HG03097 (cell line): ENCODE data around the gene STAU1.
"Not testable (repeated sequence)": the region's sequence is repeated elsewhere in the genome, so short reads cannot be mapped to it uniquely, and the experiment has no call there.

ENCODE experiments used
- ATAC-seq: cut with Tn5 transposase; IDR thresholded peaks from one replicate; pipeline ENCODE4 v1.9.1; 2021; ENCODE audit not compliant: unreplicated experiment, low FRiP score

Gene STAU1

DNA sequence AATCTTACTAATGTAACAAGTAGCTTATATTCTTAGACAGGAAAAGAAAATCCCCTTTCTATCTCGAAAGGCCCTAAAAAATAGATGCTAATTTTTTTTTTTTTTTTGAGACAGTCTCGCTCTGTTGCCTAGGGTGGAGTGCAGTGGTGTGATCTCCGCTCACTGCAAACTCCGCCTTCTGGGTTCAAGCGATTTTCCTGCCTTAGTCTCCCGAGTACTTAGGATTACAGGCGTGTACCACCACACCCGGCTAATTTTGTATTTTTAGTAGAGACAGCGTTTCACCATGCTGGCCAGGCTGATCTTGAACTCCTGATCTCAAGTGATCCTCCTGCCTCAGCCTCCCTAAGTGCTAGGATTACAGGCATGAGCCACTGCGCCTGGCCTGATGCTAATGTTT is 19.3 kb downstream of the STAU1 start:
- not testable (repeated sequence) for ATAC-seq

DNA sequence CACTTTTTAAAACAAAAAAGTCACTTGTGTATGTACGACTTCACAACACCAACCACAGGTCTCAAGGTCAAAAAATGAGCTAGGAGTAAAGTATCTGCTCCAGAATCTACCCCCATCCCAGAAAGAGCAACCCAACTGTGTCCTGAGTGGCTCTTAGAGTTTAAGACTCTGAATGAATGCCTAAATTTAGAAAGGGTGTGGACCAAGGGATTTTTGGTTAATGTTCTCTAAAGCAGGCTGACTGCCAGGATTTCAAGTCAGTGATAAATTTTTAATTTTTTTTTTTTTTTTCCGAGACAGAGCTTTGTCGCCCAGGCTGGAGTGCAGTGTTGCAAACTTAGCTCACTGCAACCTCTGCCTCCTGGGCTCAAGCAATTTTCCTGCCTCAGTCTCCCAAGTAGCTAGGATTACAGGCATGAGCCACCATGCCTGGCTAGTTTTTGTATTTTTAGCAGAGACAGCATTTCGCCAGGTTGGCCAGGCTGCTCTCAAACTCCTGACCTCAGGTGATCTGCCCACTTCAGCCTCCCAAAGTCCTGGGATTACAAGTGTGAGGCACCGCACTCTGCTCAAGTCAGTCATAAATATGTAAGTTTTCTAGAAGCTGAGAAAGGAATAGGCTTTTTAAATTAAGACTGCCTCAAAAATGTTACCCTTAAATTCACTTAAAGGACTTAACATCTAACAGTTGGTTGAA is 20.2 kb downstream of the STAU1 start:
- no peak for ATAC-seq

DNA sequence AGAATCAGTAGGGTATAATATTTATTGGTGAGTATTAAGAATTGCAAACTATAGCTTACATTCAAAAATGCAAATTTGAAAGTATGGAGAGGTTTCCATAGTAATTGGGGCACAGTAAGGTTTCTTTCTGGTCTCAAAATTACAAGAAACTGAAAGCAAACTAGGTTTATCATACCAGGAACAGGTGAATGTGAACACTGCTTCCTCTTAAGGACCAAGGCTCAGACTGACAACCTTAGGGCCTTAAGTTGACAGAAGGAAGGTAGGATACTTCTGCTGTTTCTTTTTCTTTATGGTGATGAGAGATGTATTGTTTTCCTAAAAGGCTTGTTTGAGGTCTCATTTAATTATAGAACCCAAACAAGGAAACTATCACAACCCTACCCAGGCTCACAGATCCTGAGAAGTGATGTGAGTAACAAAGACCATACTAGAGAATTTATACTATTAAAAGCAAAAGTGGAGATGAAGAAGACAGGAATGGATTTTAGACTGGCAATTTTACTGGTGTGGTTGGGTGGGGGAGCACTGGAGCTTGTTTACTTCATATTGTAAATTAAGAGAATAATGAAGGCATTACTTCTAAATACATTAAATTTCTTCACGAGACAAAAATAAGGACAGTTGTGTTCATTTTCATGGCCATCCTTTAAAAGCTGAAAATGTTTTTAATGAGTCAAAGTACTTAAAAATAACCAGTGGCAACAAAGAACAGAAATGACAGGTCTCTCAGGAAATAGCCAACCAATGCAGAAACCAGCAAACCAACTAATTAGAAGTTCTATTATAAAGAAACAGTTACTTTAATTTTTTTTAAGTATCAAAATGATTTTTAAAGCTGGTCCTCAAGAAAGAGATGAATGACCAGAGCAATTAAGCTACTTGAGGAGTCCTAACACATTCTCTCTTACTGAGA is 21.3 kb downstream of the STAU1 start:
- peak; percentile 44 for ATAC-seq

DNA sequence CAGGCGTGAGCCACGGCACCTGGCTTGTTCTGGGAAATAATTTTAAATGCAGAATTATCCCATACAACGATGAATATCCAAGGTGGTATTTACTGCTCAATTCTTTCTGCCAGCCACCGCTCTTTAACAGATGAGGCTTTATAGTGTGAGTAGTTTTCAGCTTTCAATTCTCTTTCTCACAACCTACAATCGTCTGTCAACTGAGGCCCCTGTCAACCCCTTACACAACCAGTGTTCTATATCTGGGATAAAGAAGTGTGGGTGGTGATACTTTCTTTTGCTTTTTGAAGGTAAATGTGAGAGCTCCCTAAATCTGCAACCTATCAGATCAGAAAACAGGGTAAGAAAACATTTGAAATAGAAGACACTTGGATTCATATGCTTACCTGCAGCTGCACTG is 22.5 kb downstream of the STAU1 start:
- ATAC-seq = no peak

DNA sequence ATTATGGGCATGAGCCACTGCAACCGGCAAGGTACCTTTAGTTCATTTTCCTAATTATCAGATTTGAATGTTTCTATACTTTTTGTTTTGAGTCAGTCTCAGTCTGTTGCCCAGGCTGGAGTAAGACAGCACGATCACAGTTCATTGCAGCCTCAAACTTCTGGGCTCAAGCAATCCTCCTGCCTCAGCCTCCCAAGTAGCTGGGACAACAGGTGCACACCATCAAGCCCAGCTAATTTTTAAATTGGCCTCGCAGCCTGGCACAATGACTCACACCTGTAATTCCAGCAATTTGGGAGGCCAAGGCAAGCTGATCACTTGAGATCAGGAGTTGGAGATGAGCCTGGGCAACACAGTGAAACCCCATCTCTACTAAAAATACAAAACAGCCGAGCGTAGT is 24.4 kb downstream of the STAU1 start:
- ATAC-seq = no peak

DNA sequence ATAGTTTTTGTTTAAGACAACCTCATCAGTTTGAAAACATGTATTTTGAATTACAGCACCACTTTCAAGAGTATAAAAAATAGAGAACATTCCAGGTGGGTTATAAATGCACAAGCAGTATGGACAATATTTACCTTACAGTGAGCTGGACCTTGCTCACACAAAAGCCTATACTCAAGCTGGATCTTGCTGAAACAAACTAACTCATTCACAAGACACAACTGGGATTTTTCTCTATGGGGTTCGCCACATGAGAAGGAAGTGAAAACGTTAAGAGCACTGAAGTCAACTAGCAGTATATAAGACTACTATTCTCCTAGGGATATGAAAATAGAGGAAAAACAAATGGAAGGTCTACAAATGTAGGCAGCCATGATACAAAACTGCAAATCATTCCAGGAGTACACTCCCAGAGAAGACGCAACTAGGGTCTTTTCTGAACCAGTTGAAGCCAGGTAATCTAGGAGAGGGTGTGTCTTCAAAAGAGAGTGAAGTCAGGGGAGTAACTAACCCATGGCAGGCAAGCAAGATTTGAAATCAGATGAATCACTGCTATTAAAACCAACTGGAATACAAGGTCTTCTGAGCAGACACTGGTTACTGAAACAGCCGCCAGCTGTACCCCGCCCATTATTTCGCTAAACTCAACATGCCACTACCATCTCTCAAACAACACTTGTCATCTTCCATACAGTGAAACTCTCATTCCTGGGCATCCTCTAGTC is 26.5 kb downstream of the STAU1 start:
- no peak for ATAC-seq

DNA sequence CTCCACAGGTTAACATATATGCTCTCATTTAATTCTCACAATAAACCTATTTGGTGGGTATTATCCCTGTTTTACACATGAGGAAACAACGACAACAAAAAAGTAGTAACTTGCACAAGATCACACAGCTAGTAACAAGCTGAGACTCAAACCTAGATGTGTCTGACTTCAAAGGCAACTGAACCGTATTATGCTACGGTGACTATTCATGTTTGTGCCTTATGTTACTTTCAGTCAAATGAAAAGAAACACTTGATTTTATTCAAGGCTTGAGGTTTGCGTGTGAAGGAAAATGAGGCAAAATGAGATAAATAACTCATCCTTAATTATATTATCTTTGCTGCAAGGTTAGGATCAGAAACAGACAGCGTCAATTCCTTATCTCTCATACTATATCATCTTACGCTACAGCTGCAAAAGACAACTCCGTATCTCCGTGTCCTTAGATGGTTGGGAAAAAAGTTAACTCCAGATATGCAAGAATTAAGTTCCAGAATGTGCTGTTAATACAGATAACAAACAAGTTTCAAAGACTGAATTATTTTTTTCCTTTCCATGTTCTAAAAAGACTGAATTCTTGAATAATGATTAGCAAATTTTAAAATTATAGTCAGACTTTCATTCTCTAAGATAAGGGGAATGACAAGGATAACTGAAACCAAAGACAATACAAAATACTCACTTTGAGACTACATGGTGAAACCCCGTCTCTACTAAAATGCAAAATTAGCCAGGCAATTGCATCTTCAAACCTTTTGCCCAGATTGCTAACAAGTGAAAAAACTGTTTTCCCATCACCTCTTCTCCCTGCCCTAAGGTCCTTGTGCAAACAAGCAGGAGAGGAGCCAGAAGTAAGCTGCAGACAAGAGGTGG is 27.8 kb downstream of the STAU1 start:
- no peak for ATAC-seq

DNA sequence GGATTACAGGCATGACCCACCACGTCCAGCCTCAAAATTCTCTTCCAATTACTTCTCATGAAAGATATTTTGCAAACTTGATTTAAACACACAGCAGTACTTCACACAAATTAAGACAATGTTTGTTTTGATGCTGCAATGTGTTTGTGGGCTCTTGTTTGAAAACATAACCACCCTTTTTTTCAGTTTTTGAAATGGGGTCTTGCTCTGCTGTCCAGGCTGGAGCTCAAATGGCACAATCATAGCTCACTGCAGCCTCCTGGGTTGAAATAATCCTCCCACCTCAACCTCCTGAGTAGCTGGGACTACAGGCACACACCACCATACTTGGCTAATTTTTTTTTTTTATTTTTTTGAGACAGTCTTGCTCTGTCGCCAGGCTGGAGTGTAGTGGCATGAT is 31.0 kb downstream of the STAU1 start:
- ATAC-seq = no peak

DNA sequence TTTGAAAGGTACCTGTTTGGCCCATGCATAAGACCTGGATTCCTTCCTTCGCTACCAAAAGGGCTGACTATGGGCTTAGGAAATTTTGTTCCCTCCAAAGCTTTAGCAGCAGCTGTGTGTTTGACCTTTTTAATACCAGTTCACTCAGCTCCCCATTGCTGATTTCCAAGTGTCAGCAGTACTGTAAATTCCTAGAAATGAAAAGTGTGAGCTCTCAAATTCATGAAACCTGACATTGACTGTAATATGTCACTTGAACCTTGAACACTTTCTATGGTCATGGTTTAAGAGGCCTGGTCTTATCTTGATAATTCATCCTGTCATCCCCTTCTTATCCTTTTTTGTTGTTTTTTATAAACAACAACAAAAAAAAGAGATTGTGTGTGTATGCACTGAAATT is 31.7 kb downstream of the STAU1 start:
- ATAC-seq = no peak

DNA sequence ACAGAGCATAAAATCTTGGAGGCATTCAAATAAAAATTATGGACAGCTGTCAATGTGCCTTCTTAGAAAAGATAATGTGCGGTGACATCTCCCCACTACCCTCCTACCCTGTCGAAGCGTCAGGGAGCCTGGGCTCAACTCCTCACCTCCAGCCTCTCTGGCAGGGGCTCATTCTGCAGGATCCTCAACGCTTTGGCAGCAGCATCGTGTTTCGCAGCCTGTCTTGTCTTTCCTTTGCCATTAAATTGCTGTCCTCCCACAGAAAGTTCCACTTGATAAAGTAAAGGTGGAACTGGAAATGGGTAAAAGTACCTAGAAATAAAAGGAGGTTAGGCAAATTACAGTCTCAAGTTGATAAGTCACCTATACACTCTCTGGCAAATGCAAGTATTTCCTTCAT is 36.7 kb downstream of the STAU1 start:
- ATAC-seq = no peak

DNA sequence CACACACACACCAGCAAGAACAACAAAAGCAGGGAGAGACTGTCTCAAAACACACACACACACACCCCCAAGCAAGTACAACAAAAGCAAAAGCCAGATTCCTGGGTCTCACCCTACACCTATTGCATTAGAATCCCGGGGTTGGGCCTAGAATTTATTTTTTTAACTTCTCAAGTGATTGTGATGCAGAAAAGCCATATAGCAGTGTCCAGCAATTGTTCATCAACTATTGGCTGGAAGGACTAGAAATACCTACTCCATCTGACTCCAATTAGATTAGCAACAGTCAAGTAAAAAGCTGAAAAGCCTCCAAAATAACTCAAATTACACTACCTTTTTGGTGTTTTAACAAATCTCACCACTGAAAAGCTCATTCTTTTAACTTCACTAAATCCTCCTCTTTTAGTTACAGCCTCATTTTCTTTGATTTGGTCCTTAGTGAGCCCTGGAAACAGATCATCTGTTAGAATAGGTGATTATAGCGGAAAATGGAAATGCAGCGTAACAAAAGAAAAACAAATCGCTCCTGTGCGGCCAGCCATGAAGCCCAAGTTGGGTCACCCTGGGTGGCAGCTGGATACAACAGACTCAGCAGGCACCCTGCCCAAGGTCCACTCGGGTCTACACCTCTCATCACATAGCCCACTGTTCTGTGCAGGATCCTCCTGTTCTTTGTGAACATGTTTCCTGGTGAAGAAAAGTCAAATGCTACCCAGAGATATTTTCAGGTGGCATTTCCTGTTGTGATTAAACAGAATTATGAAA is 38.7 kb downstream of the STAU1 start:
- no peak for ATAC-seq

DNA sequence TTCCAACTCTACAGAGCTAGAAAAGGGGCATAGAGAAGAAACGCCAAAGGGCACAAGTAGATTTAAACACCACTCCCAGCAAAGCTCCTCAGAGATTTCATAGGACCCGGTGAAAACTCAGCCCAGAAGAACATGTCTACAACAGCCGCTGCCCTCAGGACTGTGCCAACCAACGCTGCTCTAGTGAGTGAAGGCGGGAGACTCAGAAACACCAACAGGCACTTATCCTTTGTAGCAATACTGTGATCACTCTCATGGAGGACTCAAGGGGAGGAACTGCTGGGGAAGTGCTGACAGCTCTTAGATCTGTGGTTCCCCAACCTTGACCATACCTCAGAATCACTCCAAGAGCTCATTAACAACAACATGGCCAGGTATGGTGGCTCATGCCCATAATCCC is 39.5 kb downstream of the STAU1 start:
- ATAC-seq = no peak

DNA sequence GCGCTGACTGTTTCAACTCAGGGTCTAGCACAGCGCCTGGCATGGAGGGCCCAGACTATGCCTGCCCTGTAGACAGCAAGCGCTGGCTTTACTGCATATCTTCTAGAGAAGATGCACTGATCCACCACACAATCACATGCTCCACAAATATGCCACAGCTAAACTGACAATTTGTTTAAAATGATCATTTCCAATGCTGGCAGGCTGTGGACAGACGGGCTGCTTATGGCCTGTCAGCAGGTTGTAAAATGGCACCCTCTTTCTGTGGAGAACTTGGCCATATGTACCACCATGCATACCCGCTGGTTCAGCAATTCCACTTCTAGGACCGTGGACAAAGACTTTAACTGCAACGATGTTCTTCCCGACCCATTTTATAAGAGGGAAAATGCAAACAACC is 40.8 kb downstream of the STAU1 start:
- ATAC-seq = no peak

DNA sequence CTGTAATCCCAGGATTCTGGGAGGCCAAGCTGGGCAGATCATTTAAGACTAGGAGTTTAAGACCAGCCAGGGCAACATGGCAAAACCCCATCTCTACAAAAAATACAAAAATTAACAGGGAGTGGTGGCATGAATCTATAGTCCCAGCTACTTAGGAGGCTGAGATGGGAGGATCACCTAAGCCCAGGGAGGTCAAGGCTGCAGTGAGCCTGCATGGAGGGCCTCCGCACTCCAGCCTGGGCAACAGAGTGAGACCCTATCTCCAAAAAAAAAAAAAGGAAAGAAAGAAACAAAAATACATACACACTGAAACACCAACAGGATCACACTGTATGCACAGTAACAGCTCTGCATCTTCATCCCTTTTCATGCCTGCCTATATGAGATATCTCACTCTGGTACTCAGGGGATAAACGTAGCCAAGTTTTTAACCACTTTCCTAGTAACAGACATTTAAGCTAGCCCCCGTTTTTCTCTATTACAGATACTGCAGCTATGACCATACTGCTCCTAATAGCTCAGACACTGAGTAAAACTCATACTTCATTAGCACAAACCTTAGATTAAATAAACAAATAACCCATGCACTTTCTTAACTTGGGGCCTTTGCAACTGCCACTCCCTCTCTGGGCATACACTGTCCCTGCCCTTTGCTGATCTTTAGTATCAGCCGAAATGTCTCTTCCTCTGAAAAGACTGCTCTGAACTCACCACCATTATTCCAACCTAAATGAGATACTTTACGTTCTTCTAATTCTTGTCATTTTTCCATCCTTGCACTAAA is 41.5 kb downstream of the STAU1 start:
- ATAC-seq = no peak

DNA sequence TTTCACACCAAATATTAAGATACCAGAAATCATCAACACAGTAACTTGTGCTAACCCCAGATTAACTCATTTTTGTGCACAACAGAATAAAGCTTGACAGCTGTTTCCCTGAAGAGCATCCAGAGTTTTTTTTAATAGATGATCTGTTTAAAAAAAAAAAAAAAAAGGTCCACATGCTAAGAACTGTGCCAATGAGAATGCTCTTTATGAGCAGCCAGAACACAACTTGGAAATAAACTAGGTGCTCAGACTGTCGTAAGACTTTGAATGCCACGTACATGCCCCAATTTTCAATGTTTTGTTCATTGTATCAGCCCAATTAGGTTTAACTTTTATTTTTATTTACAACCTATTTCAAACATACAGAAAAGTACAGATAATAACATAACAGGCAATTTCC is 47.3 kb downstream of the STAU1 start:
- no peak for ATAC-seq

DNA sequence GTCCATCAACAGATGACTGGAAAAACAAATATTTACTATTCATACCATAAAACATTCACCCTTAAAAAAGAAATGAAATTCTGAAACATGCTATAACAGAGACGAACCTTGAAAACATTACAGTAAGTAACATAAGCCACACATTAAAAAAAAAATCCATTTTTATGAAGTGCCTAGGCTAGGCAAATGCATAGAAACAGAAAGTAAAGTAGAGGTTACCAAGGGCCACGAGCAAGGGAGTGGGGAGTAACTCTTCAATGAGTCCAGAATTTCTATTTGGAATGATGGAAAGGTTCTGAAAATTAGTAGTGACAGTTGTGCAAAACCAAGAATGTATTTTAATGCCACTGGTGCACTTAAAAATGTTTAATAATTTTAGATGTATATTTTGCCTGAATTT is 47.7 kb downstream of the STAU1 start:
- no peak for ATAC-seq

DNA sequence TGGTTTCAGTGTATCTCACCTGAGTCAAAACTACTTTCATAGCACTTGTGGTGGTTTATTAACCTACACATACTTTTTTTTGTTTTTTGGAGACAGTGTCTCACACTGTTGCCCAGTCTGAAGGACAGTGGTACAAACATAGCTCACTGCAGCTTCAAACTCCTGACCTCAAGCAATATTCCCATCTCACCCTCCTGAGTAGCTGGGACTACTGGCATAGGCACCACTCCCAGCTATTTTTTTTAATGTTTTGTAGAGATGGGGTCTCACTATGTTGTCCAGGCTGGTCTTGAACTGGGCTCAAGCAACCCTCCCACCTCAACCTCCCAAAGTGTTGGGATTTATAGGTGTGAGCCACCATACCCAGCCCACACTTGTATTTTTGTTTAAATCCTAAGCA is 49.7 kb downstream of the STAU1 start:
- ATAC-seq = no peak

DNA sequence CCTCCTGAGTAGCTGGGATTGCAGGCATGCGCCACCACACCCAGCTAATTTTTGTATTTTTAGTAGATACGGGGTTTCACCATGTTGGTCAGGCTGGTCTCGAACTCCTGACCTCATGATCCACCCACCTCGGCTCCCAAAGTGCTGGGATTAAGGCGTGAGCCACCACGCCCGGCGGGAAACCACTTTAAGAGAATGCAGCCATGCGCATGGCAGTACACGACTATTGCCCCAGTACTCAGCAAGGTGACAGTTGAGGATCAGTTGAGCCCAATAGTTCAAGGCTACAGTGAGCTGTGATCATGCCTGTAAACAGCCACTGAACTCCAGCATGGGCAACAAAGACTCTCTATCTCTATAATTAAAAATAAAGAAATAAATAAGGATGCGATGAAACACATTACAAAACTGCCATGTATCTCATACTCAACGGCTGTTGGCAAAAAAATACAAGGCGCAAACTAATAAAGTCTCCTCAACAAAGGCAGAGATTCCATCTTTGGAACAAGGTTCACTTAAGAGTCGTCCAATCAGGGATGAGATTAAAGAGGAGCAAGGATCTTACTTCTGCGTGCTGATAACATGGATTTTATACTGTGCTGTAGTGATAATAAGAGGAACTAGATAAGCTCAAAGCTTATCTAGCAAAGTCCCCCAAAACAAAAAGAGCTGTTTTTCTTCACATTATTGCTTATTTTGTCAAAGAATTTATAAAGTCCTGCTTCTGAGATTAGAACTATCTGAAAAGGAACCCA is 51.1 kb downstream of the STAU1 start:
- no peak for ATAC-seq
